ENCODE measurements around the gene NRXN3. TPM values are rescaled to one million over a fixed set of nuclear protein-coding genes. Genes with fewer than 3 reads are reported as not detected.

NRXN3 gene
- polyA plus RNA-seq, 4 donors, result 6.4 to 7.2 (median 7.0) TPM

- no peak for DNase-seq (ENCODE audit: low read depth in 4 of 4, low spot score in 3 of 4)
These were observed 1408.3 kb downstream of the NRXN3 start for GRCh38 chr14:79578470-79578869.

GRCh38 chr14:79580414-79580813 is 1410.2 kb downstream of the NRXN3 start:
- DNase-seq (ENCODE audit: low read depth in 4 of 4, low spot score in 3 of 4), result no peak

- DNase-seq (ENCODE audit: low read depth in 4 of 4, low spot score in 3 of 4), result no peak
These were observed 1410.7 kb downstream of the NRXN3 start for GRCh38 chr14:79580906-79581305.

- DNase-seq (ENCODE audit: low read depth in 4 of 4, low spot score in 3 of 4), result no peak
These were observed 1411.9 kb downstream of the NRXN3 start for GRCh38 chr14:79581912-79582576.

GRCh38 chr14:79583738-79584408 is 1413.7 kb downstream of the NRXN3 start:
- no peak for DNase-seq (ENCODE audit: low read depth in 4 of 4, low spot score in 3 of 4)

- DNase-seq (ENCODE audit: low read depth in 4 of 4, low spot score in 3 of 4), result no peak
These were observed 1414.5 kb downstream of the NRXN3 start for GRCh38 chr14:79584679-79585078.

GRCh38 chr14:79585845-79586244 is 1415.7 kb downstream of the NRXN3 start:
- DNase-seq (ENCODE audit: low read depth in 4 of 4, low spot score in 3 of 4), result no peak

- no peak for DNase-seq (ENCODE audit: low read depth in 4 of 4, low spot score in 3 of 4)
These were observed 1416.2 kb downstream of the NRXN3 start for GRCh38 chr14:79586416-79586815.

- no peak for DNase-seq (ENCODE audit: low read depth in 4 of 4, low spot score in 3 of 4)
These were observed 1416.9 kb downstream of the NRXN3 start for GRCh38 chr14:79586989-79587598.

- no peak for DNase-seq (ENCODE audit: low read depth in 4 of 4, low spot score in 3 of 4)
These were observed 1417.7 kb downstream of the NRXN3 start for GRCh38 chr14:79587875-79588274.

- DNase-seq (ENCODE audit: low read depth in 4 of 4, low spot score in 3 of 4), result no peak
These were observed 1418.2 kb downstream of the NRXN3 start for GRCh38 chr14:79588398-79588797.

GRCh38 chr14:79596551-79596950 is 1426.4 kb downstream of the NRXN3 start:
- DNase-seq (ENCODE audit: low read depth in 4 of 4, low spot score in 3 of 4), result no peak

- no peak for DNase-seq (ENCODE audit: low read depth in 4 of 4, low spot score in 3 of 4)
These were observed 1427.4 kb downstream of the NRXN3 start for GRCh38 chr14:79597566-79597965.

GRCh38 chr14:79598339-79598738 is 1428.2 kb downstream of the NRXN3 start:
- DNase-seq (ENCODE audit: low read depth in 4 of 4, low spot score in 3 of 4), result no peak

GRCh38 chr14:79599239-79599638 is 1429.1 kb downstream of the NRXN3 start:
- no peak for DNase-seq (ENCODE audit: low read depth in 4 of 4, low spot score in 3 of 4)

- no peak for DNase-seq (ENCODE audit: low read depth in 4 of 4, low spot score in 3 of 4)
These were observed 1430.2 kb downstream of the NRXN3 start for GRCh38 chr14:79600406-79600805.

- no peak for DNase-seq (ENCODE audit: low read depth in 4 of 4, low spot score in 3 of 4)
These were observed 1431.4 kb downstream of the NRXN3 start for GRCh38 chr14:79601579-79601978.

- DNase-seq (ENCODE audit: low read depth in 4 of 4, low spot score in 3 of 4), result no peak
These were observed 1431.9 kb downstream of the NRXN3 start for GRCh38 chr14:79602045-79602444.

GRCh38 chr14:79602742-79603141 is 1432.6 kb downstream of the NRXN3 start:
- no peak for DNase-seq (ENCODE audit: low read depth in 4 of 4, low spot score in 3 of 4)

- no peak for DNase-seq (ENCODE audit: low read depth in 4 of 4, low spot score in 3 of 4)
These were observed 1435.7 kb downstream of the NRXN3 start for GRCh38 chr14:79605849-79606248.

GRCh38 chr14:79608446-79608845 is 1438.3 kb downstream of the NRXN3 start:
- no peak for DNase-seq (ENCODE audit: low read depth in 4 of 4, low spot score in 3 of 4)

GRCh38 chr14:79613625-79614024 is 1443.5 kb downstream of the NRXN3 start:
- no peak for DNase-seq (ENCODE audit: low read depth in 4 of 4, low spot score in 3 of 4)

Measured in left renal pelvis (tissue), 4 donors.